ENCODE data around the gene MAPRE2.

DNA sequence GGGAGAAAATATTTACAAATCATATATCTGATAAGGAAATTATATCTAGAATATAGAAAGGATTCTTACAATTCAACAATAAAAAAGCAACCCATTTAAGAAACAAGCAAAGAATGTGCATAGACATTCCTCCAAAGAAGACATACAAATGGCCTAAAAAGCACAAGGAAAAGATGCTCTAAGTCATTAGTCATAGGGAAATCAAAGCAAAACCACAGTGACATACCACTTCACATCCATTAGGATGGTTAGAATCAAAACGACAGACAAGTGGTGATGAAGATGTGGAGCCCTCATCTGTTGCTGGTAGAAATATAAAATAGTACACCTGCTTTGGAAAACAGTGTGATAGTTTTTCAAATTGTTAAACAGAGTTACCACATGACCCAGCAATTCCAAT lies 48.2 kb downstream of the MAPRE2 start:
- no peak for TF ChIP-seq CTCF (IDR thresholded peaks at IDR 0.05 in 8 of 11, conservative IDR thresholded peaks at IDR 0.05 in 3 of 11)
- TF ChIP-seq POLR2AphosphoS5 (IDR thresholded peaks at IDR 0.05): no peak
- no peak for TF ChIP-seq POLR2A (IDR thresholded peaks at IDR 0.05)
